Measurements from ENCODE around the gene FAM32A. TPM values are rescaled to one million over a fixed set of nuclear protein-coding genes. Genes with fewer than 3 reads are reported as not detected.

FAM32A gene
- total and polyA plus RNA-seq, 2 of the 8 experiments (the other 6 are each of a cell fraction or from before 2014, with no cell fraction given), result 75.6 to 105 TPM

GRCh38 chr19:16232127-16232526 is 46.9 kb downstream of the FAM32A start (continued):
- no peak for TF ChIP-seq GTF2F1 (IDR thresholded peaks at IDR 0.05; ENCODE audit: borderline replicate concordance, low read depth, low read length)

Data from H1 (cell line).